GM12891 (cell line): ENCODE measurements around the gene LRRTM3.

ENCODE experiments used
- POLR2A ChIP-seq: IDR thresholded peaks from 2 replicates; pipeline ENCODE4 v1.6.1; 2011; ENCODE audit warnings: low read depth, low read length, control low read depth
- POLR2AphosphoS5 ChIP-seq: IDR thresholded peaks from 2 replicates; pipeline ENCODE4 v1.6.1; 2011; ENCODE audit warnings: low read depth, low read length, control low read depth
- SPI1 ChIP-seq: IDR thresholded peaks from 2 replicates; pipeline ENCODE4 v1.6.1; 2011; ENCODE audit warnings: low read depth, low read length, control low read depth

DNA sequence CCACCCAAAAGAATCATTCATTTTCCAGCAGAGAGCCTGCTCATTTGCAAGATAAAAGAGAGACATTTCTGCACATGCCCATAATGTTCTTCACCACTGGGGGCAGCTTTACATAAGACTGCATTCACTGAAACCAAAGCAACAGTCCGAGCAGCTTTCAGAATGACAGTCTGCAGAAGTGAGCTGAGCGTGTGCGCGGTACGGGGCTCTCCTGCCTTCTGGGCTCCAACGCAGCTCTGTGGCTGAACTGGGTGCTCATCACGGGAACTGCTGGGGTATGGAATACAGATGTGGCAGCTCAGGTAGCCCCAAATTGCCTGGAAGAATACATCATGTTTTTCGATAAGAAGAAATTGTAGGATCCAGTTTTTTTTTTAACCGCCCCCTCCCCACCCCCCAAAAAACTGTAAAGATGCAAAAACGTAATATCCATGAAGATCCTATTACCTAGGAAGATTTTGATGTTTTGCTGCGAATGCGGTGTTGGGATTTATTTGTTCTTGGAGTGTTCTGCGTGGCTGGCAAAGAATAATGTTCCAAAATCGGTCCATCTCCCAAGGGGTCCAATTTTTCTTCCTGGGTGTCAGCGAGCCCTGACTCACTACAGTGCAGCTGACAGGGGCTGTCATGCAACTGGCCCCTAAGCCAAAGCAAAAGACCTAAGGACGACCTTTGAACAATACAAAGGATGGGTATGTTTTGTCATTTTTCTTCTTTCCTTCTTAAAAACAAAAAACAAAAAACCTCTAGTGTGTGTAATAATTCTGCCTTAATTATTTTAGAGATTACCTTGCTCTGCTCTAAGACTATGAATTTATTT lies at the start of gene LRRTM3:
- TF ChIP-seq POLR2AphosphoS5 (no peak), SPI1 (peak; percentile 57), POLR2A (no peak)
